VCaP (cell line): Measurements from ENCODE around the gene GALNT15.

ENCODE experiments used
- H3K27ac ChIP-seq: fragments of 450-650 bp; 2 replicates; pipeline ENCODE4 v1.5.1; 2017
- TF ChIP-seq, protein P1 (sequence below): fragments of 450-650 bp; conservative IDR thresholded peaks from 2 replicates; pipeline ENCODE4 v1.5.1; 2017; ENCODE audit warnings: mild to moderate bottlenecking, moderate library complexity

Gene GALNT15

DNA sequence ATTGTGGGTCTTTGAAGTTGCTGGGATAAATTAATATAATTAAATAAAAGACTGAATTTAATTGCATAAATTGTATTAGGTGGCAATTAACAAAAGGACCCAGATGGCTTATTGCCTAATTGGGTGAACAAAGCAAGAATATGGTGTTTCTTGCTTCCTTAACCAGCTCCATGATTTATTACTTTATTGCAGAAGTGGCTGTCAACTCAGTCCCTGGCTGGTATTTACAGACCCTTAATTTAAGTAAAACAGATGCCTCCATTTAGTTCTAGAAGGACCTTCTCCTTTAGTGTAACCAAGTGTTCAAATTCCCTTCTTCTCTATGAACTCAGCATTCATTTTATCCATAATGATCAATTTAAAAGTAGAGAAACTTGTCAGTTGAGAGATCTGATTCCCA is 55.2 kb downstream of the GALNT15 start:
- H3K27ac ChIP-seq, result no peak overlapping the region
- TF ChIP-seq, protein P1, sequence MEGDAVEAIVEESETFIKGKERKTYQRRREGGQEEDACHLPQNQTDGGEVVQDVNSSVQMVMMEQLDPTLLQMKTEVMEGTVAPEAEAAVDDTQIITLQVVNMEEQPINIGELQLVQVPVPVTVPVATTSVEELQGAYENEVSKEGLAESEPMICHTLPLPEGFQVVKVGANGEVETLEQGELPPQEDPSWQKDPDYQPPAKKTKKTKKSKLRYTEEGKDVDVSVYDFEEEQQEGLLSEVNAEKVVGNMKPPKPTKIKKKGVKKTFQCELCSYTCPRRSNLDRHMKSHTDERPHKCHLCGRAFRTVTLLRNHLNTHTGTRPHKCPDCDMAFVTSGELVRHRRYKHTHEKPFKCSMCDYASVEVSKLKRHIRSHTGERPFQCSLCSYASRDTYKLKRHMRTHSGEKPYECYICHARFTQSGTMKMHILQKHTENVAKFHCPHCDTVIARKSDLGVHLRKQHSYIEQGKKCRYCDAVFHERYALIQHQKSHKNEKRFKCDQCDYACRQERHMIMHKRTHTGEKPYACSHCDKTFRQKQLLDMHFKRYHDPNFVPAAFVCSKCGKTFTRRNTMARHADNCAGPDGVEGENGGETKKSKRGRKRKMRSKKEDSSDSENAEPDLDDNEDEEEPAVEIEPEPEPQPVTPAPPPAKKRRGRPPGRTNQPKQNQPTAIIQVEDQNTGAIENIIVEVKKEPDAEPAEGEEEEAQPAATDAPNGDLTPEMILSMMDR, result no peak

GRCh38 chr3:16231983-16232382 is 57.5 kb downstream of the GALNT15 start:
- H3K27ac ChIP-seq, result no peak overlapping the region
- TF ChIP-seq, protein P1, result no peak

- H3K27ac ChIP-seq, result no peak overlapping the region
- TF ChIP-seq, protein P1, result no peak
Measured at GRCh38 chr3:16233806-16234205, 59.3 kb downstream of the GALNT15 start.

DNA sequence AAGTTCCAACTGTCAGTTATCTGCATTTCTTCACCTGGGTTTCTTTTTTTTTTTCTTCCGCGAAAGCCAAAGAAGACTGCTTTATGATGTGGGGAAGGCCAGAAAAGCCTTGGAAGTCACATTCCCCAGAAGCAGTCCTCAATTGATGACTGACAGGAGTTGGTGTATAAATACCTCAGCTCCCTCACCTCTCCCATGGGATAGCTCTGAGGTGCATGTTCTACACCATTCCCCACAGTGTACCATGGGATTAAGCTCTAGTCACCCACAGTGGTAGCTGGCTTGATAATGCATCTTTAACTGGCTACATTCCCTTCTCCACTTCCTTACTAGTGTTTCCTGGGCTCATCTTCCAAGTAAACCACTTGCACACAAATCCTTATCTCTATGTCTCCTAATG is 59.8 kb downstream of the GALNT15 start:
- TF ChIP-seq, protein P1, result no peak
- H3K27ac ChIP-seq, result no peak overlapping the region

DNA sequence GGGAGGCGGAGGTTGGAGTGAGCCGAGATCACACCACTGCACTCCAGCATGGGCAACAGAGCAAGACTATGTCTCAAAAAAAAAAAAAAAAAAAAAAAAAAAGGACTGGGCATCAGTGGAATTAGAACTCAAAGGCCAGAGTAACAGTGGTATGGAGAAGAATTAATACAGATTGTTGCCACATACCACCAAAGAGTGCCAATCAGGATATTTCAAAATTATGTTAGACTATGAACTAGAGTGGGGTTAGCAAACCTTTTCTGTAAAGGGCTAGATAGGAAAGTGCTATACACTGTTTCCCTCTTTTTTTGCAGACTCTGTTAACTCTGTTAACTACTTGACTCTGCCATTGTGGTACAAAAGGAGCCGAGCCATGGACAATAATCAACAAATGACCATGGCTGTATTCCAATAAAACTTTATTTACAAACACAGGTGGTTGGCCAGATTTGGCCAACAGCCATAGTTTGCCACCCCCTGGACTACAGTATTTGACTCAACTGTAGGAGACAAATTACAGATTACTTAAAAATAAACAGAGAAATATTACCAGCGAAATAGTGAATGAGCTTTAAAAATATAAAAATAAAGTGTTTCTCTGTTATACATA is 61.7 kb downstream of the GALNT15 start:
- H3K27ac ChIP-seq, result no peak overlapping the region
- TF ChIP-seq, protein P1, result no peak

DNA sequence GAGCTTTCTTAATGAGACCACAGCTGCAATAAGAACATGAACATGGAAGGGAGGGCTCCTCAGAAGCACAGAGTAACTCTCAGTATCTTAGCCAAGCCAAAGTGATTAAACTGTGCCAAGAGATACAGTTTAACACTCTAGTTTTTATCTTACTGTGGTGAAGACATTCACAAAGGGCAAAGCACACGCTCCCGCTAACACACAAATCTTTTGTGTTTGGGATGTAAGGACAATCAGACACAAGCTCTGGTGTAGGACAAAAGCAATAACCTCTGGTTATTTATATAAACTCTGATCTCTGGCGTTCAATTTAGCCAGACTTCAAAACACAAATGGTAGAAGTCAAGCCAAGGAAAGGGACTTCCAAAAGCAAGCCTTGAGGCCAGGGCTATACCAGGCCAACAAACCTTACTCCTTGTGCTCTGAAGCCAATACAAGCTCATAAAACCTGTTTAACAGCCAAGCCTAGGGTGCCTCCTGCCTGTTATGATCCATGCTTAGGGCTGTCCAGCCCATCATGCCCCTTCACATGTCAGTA is 62.4 kb downstream of the GALNT15 start:
- no peak overlapping the region for H3K27ac ChIP-seq
- TF ChIP-seq, protein P1, result no peak

DNA sequence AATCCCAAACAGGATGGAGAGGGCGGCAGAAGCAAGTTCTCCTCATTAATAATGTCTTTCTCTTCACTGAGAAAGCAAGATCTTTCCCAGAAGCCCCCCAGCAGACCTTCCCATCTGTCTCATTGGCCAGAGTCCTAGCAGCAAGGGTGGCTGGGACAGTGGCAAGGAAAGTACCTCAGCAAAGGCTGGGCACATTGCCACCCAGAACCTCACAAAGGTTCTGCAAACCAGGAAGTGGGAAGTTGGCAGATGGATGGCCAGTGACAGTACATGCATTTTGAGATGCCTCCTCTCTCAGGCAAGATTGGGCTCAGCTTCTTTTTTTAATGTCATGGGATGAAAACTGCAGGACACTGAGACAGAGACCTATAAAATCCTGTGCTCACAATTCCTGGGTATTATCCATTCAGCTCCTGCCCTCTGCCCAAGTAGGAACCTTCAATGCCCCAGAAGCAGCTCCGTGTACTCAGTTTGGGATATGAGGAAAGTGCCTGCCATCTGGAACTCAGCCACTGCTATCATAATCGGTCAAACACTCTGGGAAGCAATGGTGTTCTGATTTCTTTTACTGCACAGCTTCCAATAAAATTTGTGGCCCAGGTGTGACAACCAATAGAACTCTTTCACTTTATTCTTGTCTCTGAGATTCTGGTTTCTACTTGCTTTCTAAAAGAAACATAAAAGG is 64.7 kb downstream of the GALNT15 start:
- no peak overlapping the region for H3K27ac ChIP-seq

More for the DNA sequence above, 64.7 kb downstream of the GALNT15 start:
- TF ChIP-seq, protein P1, result no peak
